ENCODE measurements around the gene HTR3E.
A peak's percentile ranks its signal among the peaks of the same experiment; 100 is the strongest.

Gene HTR3E

GRCh38 chr3:184155644-184156521 is 59.0 kb downstream of the HTR3E start:
- DNase-seq (ENCODE audit: low spot score) = peak; percentile 61

GRCh38 chr3:184156522-184156955 is 59.7 kb downstream of the HTR3E start:
- DNase-seq (ENCODE audit: low spot score) = peak; percentile 92

Data from D341Med (cell line).